GM12873 (cell line): ENCODE results near the gene KXD1.

Experiments
- CTCF ChIP-seq: IDR thresholded peaks from 2 replicates; pipeline ENCODE4 v1.5.1; 2012; ENCODE audit warnings: low read depth, mild to moderate bottlenecking, moderate library complexity, low read length, control low read depth; ENCODE audit not compliant: insufficient read depth; ENCODE audit errors: missing control alignments

KXD1 gene

GRCh38 chr19:18538115-18538514 lies 19.6 kb upstream of the KXD1 start:
- TF ChIP-seq CTCF, result no peak

- TF ChIP-seq CTCF, result no peak
Observed at GRCh38 chr19:18539372-18539771, 18.3 kb upstream of the KXD1 start.

- TF ChIP-seq CTCF, result no peak
Observed at GRCh38 chr19:18541258-18541991, 16.2 kb upstream of the KXD1 start.

GRCh38 chr19:18541992-18542940 lies 15.4 kb upstream of the KXD1 start:
- no peak for TF ChIP-seq CTCF

- no peak for TF ChIP-seq CTCF
Observed at GRCh38 chr19:18542941-18543813, 14.5 kb upstream of the KXD1 start, which contains the start of gene FKBP8. Gene FKBP8 (minus strand): TSS chr19:18543573. CDS start chr19:18541970, 1,603 bp downstream.

- TF ChIP-seq CTCF, result peak; percentile 32
Observed at GRCh38 chr19:18543814-18544475, 13.7 kb upstream of the KXD1 start.
